HG03066 (cell line): ENCODE data around the gene ZNF500.

ENCODE experiments used
- ATAC-seq: cut with Tn5 transposase; IDR thresholded peaks from one replicate; pipeline ENCODE4 v1.9.1; 2021; ENCODE audit warnings: low read depth; ENCODE audit not compliant: unreplicated experiment

The ZNF500 gene

GRCh38 chr16:4713663-4714501 lies 53.1 kb downstream of the ZNF500 start:
- ATAC-seq, result no peak

- ATAC-seq, result no peak
These were observed 57.5 kb downstream of the ZNF500 start for GRCh38 chr16:4709481-4709880.

- ATAC-seq, result no peak
These were observed 60.1 kb downstream of the ZNF500 start for GRCh38 chr16:4706871-4707270.

- no peak for ATAC-seq
These were observed 62.0 kb downstream of the ZNF500 start for GRCh38 chr16:4704913-4705312.

DNA sequence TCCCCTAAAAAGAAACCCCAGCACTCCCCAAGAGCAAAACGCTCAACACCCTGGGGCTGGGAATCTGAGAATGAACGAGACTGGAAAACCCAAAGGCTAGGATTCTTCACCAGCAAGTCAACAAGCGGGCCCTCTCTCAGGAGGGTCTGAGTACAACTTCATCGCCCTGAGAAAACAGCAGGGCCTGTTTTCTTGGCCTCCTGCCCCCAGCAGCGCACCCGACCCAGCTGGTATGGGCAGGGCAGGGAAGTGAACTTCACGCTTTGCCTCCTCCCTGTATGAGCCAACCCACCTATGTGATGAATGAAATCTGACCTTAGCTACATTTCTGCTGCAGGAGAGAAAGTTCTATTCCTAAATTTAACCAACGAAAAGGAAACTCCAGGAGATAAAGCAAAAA lies 62.5 kb downstream of the ZNF500 start:
- no peak for ATAC-seq

DNA sequence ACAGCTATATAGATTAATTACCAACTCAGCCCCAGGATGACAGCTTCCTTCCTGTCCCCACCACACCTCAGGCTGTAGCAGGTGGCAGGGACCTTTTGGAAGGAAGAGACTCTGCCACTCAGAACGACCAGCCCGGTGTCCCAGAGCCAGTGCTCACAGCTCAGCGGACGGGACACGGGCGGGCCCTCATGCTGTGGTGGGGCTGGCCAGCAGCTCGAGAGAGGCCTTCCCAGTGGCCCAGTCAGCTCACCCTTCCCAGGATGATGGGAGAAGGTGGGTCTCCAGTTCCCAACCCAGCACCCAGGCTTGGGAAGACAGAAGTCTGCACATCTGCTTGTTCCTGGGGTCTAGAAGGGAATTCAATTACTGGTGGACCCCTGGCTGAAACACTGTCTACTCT lies 63.1 kb downstream of the ZNF500 start:
- no peak for ATAC-seq

DNA sequence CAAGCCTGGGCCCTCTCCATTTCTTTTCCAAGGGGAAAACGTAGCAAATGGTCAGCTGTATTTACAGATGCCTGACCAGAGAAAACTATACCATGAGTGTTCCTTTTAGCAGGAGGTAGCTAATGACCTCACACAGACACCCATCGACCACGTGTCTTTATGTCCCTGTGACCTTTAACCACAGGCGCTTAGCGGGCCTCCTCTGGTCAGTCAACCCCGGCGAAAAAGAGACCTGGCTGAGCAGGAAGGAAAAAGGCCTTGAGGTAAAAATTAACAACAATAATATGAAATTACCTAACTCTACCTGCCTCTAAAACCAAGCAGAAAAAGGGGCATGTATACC lies 64.5 kb downstream of the ZNF500 start:
- ATAC-seq, result no peak

DNA sequence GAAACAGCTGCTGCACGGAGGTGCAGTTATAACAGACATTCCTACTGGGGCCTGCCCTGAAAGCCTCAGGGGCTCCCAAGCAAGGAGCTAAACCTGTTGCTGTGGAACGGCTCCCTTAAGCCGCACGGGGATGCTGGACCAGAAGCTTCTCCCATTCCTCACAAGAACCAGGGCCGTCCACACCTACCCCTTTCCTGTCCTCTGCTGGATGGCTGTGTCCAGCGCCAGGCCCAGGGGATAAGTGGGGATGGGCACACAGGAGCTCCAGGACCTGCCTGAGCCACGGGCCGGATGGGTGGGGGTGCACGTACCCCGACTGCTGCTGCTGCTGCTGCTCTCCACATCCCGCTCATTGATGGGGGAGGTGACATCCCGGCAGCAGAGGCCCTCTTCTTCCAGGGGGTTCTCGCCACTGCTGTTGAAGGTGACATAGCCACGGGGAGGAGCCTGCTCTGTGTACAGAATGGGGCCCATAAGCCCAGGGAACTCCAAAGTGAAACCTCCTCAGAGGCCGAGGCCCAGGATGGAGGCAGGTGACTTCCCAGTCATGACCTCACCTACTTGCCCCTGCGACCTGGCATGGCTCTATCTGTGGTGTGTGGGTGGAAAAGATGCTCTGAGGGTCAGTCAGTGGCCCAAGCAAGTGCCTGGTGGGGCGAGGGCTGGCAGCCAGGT lies 65.0 kb downstream of the ZNF500 start:
- ATAC-seq, result no peak

GRCh38 chr16:4700997-4701743 lies 65.8 kb downstream of the ZNF500 start:
- ATAC-seq, result no peak

GRCh38 chr16:4700380-4700996 lies 66.5 kb downstream of the ZNF500 start:
- no peak for ATAC-seq

DNA sequence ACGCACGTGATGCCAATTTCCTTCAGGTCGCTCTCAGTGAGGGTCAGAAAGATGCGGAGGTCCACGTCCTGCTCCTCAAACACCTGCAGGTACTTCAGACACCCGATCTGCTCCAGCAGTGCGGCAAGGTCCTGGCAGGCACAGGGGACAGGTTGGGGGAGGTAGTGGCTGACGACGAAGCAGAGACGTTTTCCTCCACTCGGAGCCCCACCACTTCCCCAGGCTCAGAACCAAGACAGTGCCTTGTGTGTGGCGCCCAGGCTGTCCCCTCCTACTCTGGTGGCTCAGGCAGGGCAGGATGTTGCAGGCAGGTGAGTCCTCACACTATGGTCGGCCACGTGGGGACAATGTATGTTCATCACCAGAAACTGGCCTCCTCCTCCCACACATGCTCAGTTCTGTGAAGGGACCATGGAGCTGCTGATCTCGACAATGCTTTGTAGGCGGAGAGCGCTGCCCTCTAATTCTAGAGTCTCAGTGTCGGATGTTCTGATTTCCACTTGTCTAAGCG lies 67.9 kb downstream of the ZNF500 start:
- ATAC-seq, result no peak

- no peak for ATAC-seq
These were observed 68.5 kb downstream of the ZNF500 start for GRCh38 chr16:4698321-4699045.
